Right lobe of liver (tissue), 4 donors: ENCODE data around the gene FGB.
"Not testable (repeated sequence)": the region's sequence is repeated elsewhere in the genome, so short reads cannot be mapped to it uniquely, and the experiment has no call there.

Experiments
- POLR2A ChIP-seq: fragments of 450-650 bp; IDR thresholded peaks from one replicate; pipeline ENCODE4 v1.6.1; 2017; ENCODE audit warnings: antibody characterized with exemption, mild to moderate bottlenecking
- TF ChIP-seq, protein P1 (sequence below), 4 donors: fragments of 200-600 bp in 3 of 4; fragments of 450-650 bp in 1 of 4; IDR thresholded peaks; one replicate each; pipeline versions ENCODE4 v1.5.1 to v1.8.0; 2016 to 2022; ENCODE audit warnings: antibody characterized with exemption in 4 of 4, mild to moderate bottlenecking in 2 of 4
- donor health status: DM: no; HTN: no; CAD: no.
- donor health status: DM: no; HTN: no; CAD: no.
- donor health status: DM: no; HTN: yes; CAD: no.

DNA sequence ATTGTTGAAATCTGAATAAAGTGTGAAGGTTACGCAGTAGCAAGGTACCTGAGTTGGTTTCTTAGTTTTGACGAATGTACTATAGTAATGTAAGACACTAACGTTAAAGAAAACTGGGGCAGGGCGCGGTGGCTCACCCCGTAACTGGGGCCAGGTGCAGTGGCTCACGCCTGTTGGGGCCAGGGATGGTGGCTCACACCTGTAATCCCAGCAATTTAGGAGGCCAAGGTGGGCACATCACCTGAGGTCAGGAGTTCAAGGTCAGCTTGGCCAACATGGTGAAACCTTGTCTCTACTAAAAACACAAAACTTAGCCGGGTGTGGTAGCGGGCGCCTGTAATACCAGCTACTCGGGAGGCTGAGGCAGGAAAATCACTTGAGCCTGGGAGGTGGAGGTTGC is 34.5 kb downstream of the FGB start:
- not testable (repeated sequence) for TF ChIP-seq POLR2A
- TF ChIP-seq, protein P1, sequence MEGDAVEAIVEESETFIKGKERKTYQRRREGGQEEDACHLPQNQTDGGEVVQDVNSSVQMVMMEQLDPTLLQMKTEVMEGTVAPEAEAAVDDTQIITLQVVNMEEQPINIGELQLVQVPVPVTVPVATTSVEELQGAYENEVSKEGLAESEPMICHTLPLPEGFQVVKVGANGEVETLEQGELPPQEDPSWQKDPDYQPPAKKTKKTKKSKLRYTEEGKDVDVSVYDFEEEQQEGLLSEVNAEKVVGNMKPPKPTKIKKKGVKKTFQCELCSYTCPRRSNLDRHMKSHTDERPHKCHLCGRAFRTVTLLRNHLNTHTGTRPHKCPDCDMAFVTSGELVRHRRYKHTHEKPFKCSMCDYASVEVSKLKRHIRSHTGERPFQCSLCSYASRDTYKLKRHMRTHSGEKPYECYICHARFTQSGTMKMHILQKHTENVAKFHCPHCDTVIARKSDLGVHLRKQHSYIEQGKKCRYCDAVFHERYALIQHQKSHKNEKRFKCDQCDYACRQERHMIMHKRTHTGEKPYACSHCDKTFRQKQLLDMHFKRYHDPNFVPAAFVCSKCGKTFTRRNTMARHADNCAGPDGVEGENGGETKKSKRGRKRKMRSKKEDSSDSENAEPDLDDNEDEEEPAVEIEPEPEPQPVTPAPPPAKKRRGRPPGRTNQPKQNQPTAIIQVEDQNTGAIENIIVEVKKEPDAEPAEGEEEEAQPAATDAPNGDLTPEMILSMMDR (IDR thresholded peaks at IDR 0.05) = not testable (repeated sequence)
